Tibial nerve (tissue), 4 donors: ENCODE data around the gene MTCH2. TPM values are rescaled to one million over a fixed set of nuclear protein-coding genes. Genes with fewer than 3 reads are reported as not detected.
A peak's percentile ranks its signal among the peaks of the same experiment; 100 is the strongest.

Experiments used
- DNase-seq, 2 donors: peaks; one replicate each; pipeline ENCODE4 v3.0.0-alpha.2; 2019; ENCODE audit warnings: low spot score in 2 of 2
- H3K27ac ChIP-seq, 4 donors: fragments of 200-600 bp; sonication (generic) in 3 of 4; one replicate each; pipeline ENCODE4 v1.5.1; 2017 to 2019; ENCODE audit warnings: mild to moderate bottlenecking in 1 of 4
- H3K27me3 ChIP-seq, 2 donors: fragments of 200-600 bp; sonication (generic) in 1 of 2; one replicate each; pipeline versions ENCODE4 v1.5.1 to v1.6.0; 2017 to 2019
- H3K36me3 ChIP-seq, 3 donors: fragments of 200-600 bp; sonication (generic); one replicate each; pipeline ENCODE4 v1.5.1; 2018 to 2019
- H3K4me1 ChIP-seq, 4 donors: fragments of 200-600 bp; sonication (generic) in 3 of 4; one replicate each; pipeline ENCODE4 v1.5.1; 2017 to 2019
- H3K4me3 ChIP-seq, 4 donors: fragments of 200-600 bp; sonication (generic) in 3 of 4; one replicate each; pipeline ENCODE4 v1.5.1; 2017 to 2019; ENCODE audit warnings: mild to moderate bottlenecking in 1 of 4, moderate library complexity in 1 of 4
- H3K9me3 ChIP-seq, 4 donors: fragments of 200-600 bp; sonication (generic) in 3 of 4; one replicate each; pipeline ENCODE4 v1.5.1; 2017 to 2019
- CTCF ChIP-seq, 5 experiments: fragments of 200-600 bp in 3 of 5; fragments of 450-650 bp in 2 of 5; sonication (generic) in 3 of 5; IDR thresholded peaks; one replicate each; pipeline ENCODE4 v1.5.1; 2016 to 2019; ENCODE audit warnings: antibody characterized with exemption in 5 of 5, mild to moderate bottlenecking in 3 of 5, moderate library complexity in 2 of 5
- EP300 ChIP-seq, 2 donors: sonication (generic); formaldehyde crosslinking; IDR thresholded peaks; one replicate each; pipeline ENCODE4 v1.6.1; 2017; ENCODE audit warnings: antibody characterized with exemption in 2 of 2, mild to moderate bottlenecking in 1 of 2
- POLR2A ChIP-seq, 2 donors: fragments of 450-650 bp; IDR thresholded peaks; one replicate each; pipeline ENCODE4 v1.6.1; 2017; ENCODE audit warnings: antibody characterized with exemption in 2 of 2, mild to moderate bottlenecking in 2 of 2, moderate library complexity in 2 of 2
- WGBS, 2 donors: methylation state at CpG; one replicate each; pipeline ENCODE4 v1.1.5; 2018; 5-methylcytosine and 5-hydroxymethylcytosine counted together
- total RNA-seq, 4 donors: library from RNA; depleted of rRNA; stranded (reverse); fragments of >200 nt; gene quantifications; one replicate each; pipeline ENCODE4 v1.1.0, GENCODE V29; 2016

MTCH2 gene
- total RNA-seq, 4 donors from 2014 or later = 33.0 to 50.2 (median 36.3) TPM

- H3K36me3 ChIP-seq = peaks cover 0 to 8% (median 0%) of the 10 kb centered on the region in 3 donors
- WGBS, 2 donors = 35 to 50% methylated on average over 78 to 107 of the region's 122 CpGs
- peaks cover 0 to 28% of the 10 kb centered on the region in 2 donors for H3K27me3 ChIP-seq
These were observed 52.1 kb downstream of the MTCH2 start for GRCh38 chr11:47589977-47590861.

GRCh38 chr11:47589584-47589976, 52.8 kb downstream of the MTCH2 start:
- DNase-seq = no peak
- Histone ChIP-seq H3K9me3 (no peaks in the 10 kb centered on the region), H3K36me3 (peaks cover 0 to 15% (median 0%) of the 10 kb centered on the region in 3 donors), H3K4me1 (peaks cover 0 to 67% (median 7%) of the 10 kb centered on the region in 4 donors), H3K27ac (peak overlapping the region in 2 of 4 donors; percentile 70 to 77), H3K4me3 (peak overlapping the region; percentile 21 to 57 (median 36)), H3K27me3 (peaks cover 0 to 22% of the 10 kb centered on the region in 2 donors)
- TF ChIP-seq CTCF (IDR thresholded peaks at IDR 0.05) (no peak), POLR2A (IDR thresholded peaks at IDR 0.05) (no peak), EP300 (IDR thresholded peaks at IDR 0.05) (no peak)
- 20 to 33% methylated on average over 17 to 39 of the region's 51 CpGs for WGBS, 2 donors

More at GRCh38 chr11:47589977-47590861, 52.1 kb downstream of the MTCH2 start:
- Histone ChIP-seq H3K4me1 (peaks cover 0 to 70% (median 7%) of the 10 kb centered on the region in 4 donors), H3K27ac (peak overlapping the region in 2 of 4 donors; percentile 70 to 77), H3K9me3 (no peaks in the 10 kb centered on the region), H3K4me3 (peak overlapping the region; percentile 21 to 57 (median 36))
- TF ChIP-seq EP300 (IDR thresholded peaks at IDR 0.05) (peak in 1 of 2 donors; percentile 21), CTCF (IDR thresholded peaks at IDR 0.05) (no peak)
- no peak for DNase-seq

GRCh38 chr11:47589118-47589517, 53.2 kb downstream of the MTCH2 start:
- H3K4me3 ChIP-seq = peak overlapping the region; percentile 21 to 57 (median 36)
- no peaks in the 10 kb centered on the region for H3K9me3 ChIP-seq
- TF ChIP-seq EP300 (IDR thresholded peaks at IDR 0.05) = no peak
- TF ChIP-seq CTCF (IDR thresholded peaks at IDR 0.05) = no peak
- no peak for TF ChIP-seq POLR2A (IDR thresholded peaks at IDR 0.05)
- peaks cover 0 to 62% (median 4%) of the 10 kb centered on the region in 4 donors for H3K4me1 ChIP-seq
- H3K36me3 ChIP-seq = peaks cover 0 to 19% (median 0%) of the 10 kb centered on the region in 3 donors
- H3K27me3 ChIP-seq = peaks cover 0 to 17% of the 10 kb centered on the region in 2 donors
- 52 to 55% methylated on average over 9 to 11 of the region's 11 CpGs for WGBS, 2 donors
- H3K27ac ChIP-seq = peak overlapping the region in 2 of 4 donors; percentile 70 to 77
- no peak for DNase-seq

GRCh38 chr11:47587723-47588326, 54.5 kb downstream of the MTCH2 start:
- DNase-seq = peak; percentile 43 to 54
- Histone ChIP-seq H3K36me3 (peaks cover 0 to 32% (median 9%) of the 10 kb centered on the region in 3 donors), H3K4me1 (peaks cover 0 to 49% (median 2%) of the 10 kb centered on the region in 4 donors), H3K9me3 (no peaks in the 10 kb centered on the region), H3K4me3 (peak overlapping the region in 1 of 4 donors; percentile 28), H3K27me3 (peaks cover 0 to 5% of the 10 kb centered on the region in 2 donors), H3K27ac (peak overlapping the region in 2 of 4 donors; percentile 63 to 77)
- 49 to 60% methylated on average over 9 to 14 of the region's 14 CpGs for WGBS, 2 donors
- no peak for TF ChIP-seq EP300 (IDR thresholded peaks at IDR 0.05)
- TF ChIP-seq CTCF (IDR thresholded peaks at IDR 0.05) = no peak
- TF ChIP-seq POLR2A (IDR thresholded peaks at IDR 0.05) = no peak
